22Rv1 (cell line): ENCODE data around the gene CAMK2D.

Experiments
- CTCF ChIP-seq: fragments of 450-650 bp; IDR thresholded peaks from 2 replicates; pipeline ENCODE4 v1.5.1; 2017; ENCODE audit warnings: mild to moderate bottlenecking
- ZFX ChIP-seq: fragments of 450-650 bp; IDR thresholded peaks from 2 replicates; pipeline ENCODE4 v1.6.1; 2017; ENCODE audit warnings: antibody characterized with exemption, borderline replicate concordance

GRCh38 chr4:113594231-113594556 lies 167.3 kb downstream of the CAMK2D start:
- TF ChIP-seq CTCF (no peak), ZFX (no peak)
